HepG2 (cell line): ENCODE measurements around the gene BCAM. TPM values are rescaled to one million over a fixed set of nuclear protein-coding genes. Genes with fewer than 3 reads are reported as not detected.

Source experiments
- BORCS8-MEF2B ChIP-seq: sonication (generic); formaldehyde crosslinking; IDR thresholded peaks from 2 replicates; pipeline ENCODE4 v1.8.0; 2022; ENCODE audit warnings: mild to moderate bottlenecking, missing genetic modification reagents
- EZH2 ChIP-seq: conservative IDR thresholded peaks from 2 replicates; pipeline ENCODE4 v1.6.1; 2012; ENCODE audit warnings: mild to moderate bottlenecking, low read depth, low read length, moderate library complexity
- GABPB1 ChIP-seq: IDR thresholded peaks from 2 replicates; pipeline ENCODE4 v1.6.1; 2016; ENCODE audit warnings: mild to moderate bottlenecking, missing genetic modification reagents, moderate library complexity, missing compliant biosample characterization
- HBP1 ChIP-seq: IDR thresholded peaks from 2 replicates; pipeline ENCODE4 v1.6.1; 2016; ENCODE audit warnings: low read depth, control low read depth
- HES4 ChIP-seq: sonication (generic); formaldehyde crosslinking; IDR thresholded peaks from 2 replicates; pipeline ENCODE4 v1.9.0; 2021; ENCODE audit warnings: mild to moderate bottlenecking, missing genetic modification reagents, borderline replicate concordance
- NAIF1 ChIP-seq: sonication (generic); formaldehyde crosslinking; IDR thresholded peaks from 2 replicates; pipeline ENCODE4 v1.5.0; 2020; ENCODE audit warnings: mild to moderate bottlenecking, missing genetic modification reagents, borderline replicate concordance
- PAWR ChIP-seq: sonication (generic); formaldehyde crosslinking; IDR thresholded peaks from 2 replicates; pipeline ENCODE4 v1.4.0; 2020; ENCODE audit warnings: missing genetic modification reagents, mild to moderate bottlenecking, borderline replicate concordance
- REST ChIP-seq, 2 experiments: IDR thresholded peaks; 2 replicates each; pipeline ENCODE4 v1.6.1; 2011 to 2012; ENCODE audit warnings: low read length in 2 of 2, borderline replicate concordance in 1 of 2, low read depth in 1 of 2, mild to moderate bottlenecking in 1 of 2, moderate library complexity in 1 of 2
- SMC3 ChIP-seq: IDR thresholded peaks from 2 replicates; pipeline ENCODE4 v1.6.1; 2011; ENCODE audit warnings: low read length, improper control_type of control experiment
- SOX5 ChIP-seq: IDR thresholded peaks from 2 replicates; pipeline ENCODE4 v1.6.1; 2016; ENCODE audit warnings: borderline replicate concordance
- SPEN ChIP-seq: sonication (generic); formaldehyde crosslinking; IDR thresholded peaks from 2 replicates; pipeline ENCODE4 v1.5.1; 2020; ENCODE audit warnings: low read depth, mild to moderate bottlenecking, missing genetic modification reagents
- ZFP91 ChIP-seq: sonication (generic); formaldehyde crosslinking; IDR thresholded peaks from 2 replicates; pipeline ENCODE4 v1.9.0; 2022; ENCODE audit warnings: missing genetic modification reagents, mild to moderate bottlenecking, borderline replicate concordance
- ZNF235 ChIP-seq: sonication (generic); formaldehyde crosslinking; IDR thresholded peaks from 2 replicates; pipeline ENCODE4 v1.8.1; 2023; ENCODE audit warnings: mild to moderate bottlenecking, missing genetic modification reagents, borderline replicate concordance
- ZNF264 ChIP-seq: sonication (generic); formaldehyde crosslinking; IDR thresholded peaks from 2 replicates; pipeline ENCODE4 v1.4.0; 2020; ENCODE audit warnings: missing genetic modification reagents
- ZNF326 ChIP-seq: sonication (generic); formaldehyde crosslinking; IDR thresholded peaks from 2 replicates; pipeline ENCODE4 v1.4.0; 2020; ENCODE audit warnings: missing genetic modification reagents, borderline replicate concordance
- ZNF761 ChIP-seq: sonication (generic); formaldehyde crosslinking; conservative IDR thresholded peaks from 2 replicates; pipeline ENCODE4 v1.4.0; 2020; ENCODE audit warnings: mild to moderate bottlenecking, missing genetic modification reagents
- ZNF770 ChIP-seq: sonication (generic); formaldehyde crosslinking; IDR thresholded peaks from 2 replicates; pipeline ENCODE4 v1.5.0; 2020; ENCODE audit warnings: mild to moderate bottlenecking, missing genetic modification reagents
- ZNF878 ChIP-seq: sonication (generic); formaldehyde crosslinking; IDR thresholded peaks from 2 replicates; pipeline ENCODE4 v1.8.1; 2023; ENCODE audit warnings: mild to moderate bottlenecking, missing genetic modification reagents, moderate library complexity
- ZNF883 ChIP-seq: sonication (generic); formaldehyde crosslinking; IDR thresholded peaks from 2 replicates; pipeline ENCODE4 v1.5.1; 2020; ENCODE audit warnings: mild to moderate bottlenecking, missing genetic modification reagents; ENCODE audit errors: not compliant biosample characterization
- polyA plus RNA-seq, 8 experiments: library from polyadenylated mRNA; depleted of rRNA in 3 of 8; stranded (reverse) in 7 of 8; unstranded in 1 of 8; fragments of >200 nt; fragmentation: Illumina TruSeq in 4 of 8; extraction: Trizol in 4 of 8; gene quantifications; 2 replicates each; pipeline versions ENCODE4 v1.2.1 to v1.2.3, GENCODE V29; 2011 to 2016; ENCODE audit warnings: low read depth in 4 of 8, missing spikeins in 1 of 8, mixed read lengths in 1 of 8; ENCODE audit not compliant: insufficient read depth in 1 of 8
- total RNA-seq, 5 experiments: library from RNA; depleted of rRNA; stranded (reverse); fragments of >200 nt; fragmentation: Illumina TruSeq; extraction: Trizol; gene quantifications; 2 replicates each; pipeline ENCODE4 v1.2.3, GENCODE V29; 2016; ENCODE audit warnings: low read depth in 1 of 5

BCAM gene
- total and polyA plus RNA-seq, 2 of the 13 experiments (the other 11 are each of a cell fraction or from before 2014, with no cell fraction given): 51.2 to 62.7 TPM

GRCh38 chr19:44812142-44812718 is 3.3 kb downstream of the BCAM start (continued):
- TF ChIP-seq ZNF770 (no peak), ZNF883 (peak; percentile 25), EZH2 (no peak), HES4 (CRISPR knock-in tag) (no peak), ZNF235 (no peak), ZNF761 (no peak), REST (IDR thresholded peaks at IDR 0.05; ENCODE audit: borderline replicate concordance in 1 of 2, low read depth in 1 of 2, low read length in 2 of 2) (no peak), NAIF1 (CRISPR knock-in tag) (no peak), GABPB1 (CRISPR knock-in tag) (peak; percentile 36), SMC3 (no peak), BORCS8-MEF2B (CRISPR knock-in tag) (peak; percentile 47; the same call in 1 of the 2 replicates), HBP1 (no peak), ZNF878 (CRISPR knock-in tag) (no peak), ZFP91 (CRISPR knock-in tag) (0 out of 2 replicates have a peak, but pooled peaks have one; percentile 31), SPEN (CRISPR knock-in tag) (0 out of 2 replicates have a peak, but pooled peaks have one; percentile 17), ZNF264 (CRISPR knock-in tag) (no peak; the same call in 1 of the 2 replicates), SOX5 (CRISPR knock-in tag) (peak; percentile 35; the same call in 1 of the 2 replicates), PAWR (CRISPR knock-in tag) (no peak), ZNF326 (no peak)
